Stomach (tissue), 9 donors: Measurements from ENCODE around the gene FAM193B. TPM values are rescaled to one million over a fixed set of nuclear protein-coding genes. Genes with fewer than 3 reads are reported as not detected.

Experiments
- DNase-seq, 2 donors: peaks; one replicate each; pipeline versions ENCODE4 v3.0.0 to v3.0.0-alpha.2; 2013 to 2019
- H3K27ac ChIP-seq, 5 donors: fragments of 200-600 bp in 4 of 5; sonication (generic) in 4 of 5; one replicate each; pipeline ENCODE4 v1.5.1; 2013 to 2019; ENCODE audit warnings: mild to moderate bottlenecking in 1 of 5, moderate library complexity in 1 of 5
- H3K27me3 ChIP-seq, 3 donors: fragments of 200-600 bp; sonication (generic); one replicate each; pipeline ENCODE4 v1.5.1; 2017 to 2019; ENCODE audit warnings: mixed run types in 1 of 3
- H3K36me3 ChIP-seq, 4 donors: fragments of 200-600 bp; sonication (generic); 1 replicate in 3 of 4; 2 replicates in 1 of 4; pipeline ENCODE4 v1.5.1; 2016 to 2019
- H3K4me1 ChIP-seq, 4 donors: fragments of 200-600 bp; sonication (generic); one replicate each; pipeline ENCODE4 v1.5.1; 2016 to 2019
- H3K4me3 ChIP-seq, 4 donors: fragments of 200-600 bp; sonication (generic) in 3 of 4; one replicate each; pipeline ENCODE4 v1.5.1; 2016 to 2019; ENCODE audit warnings: mild to moderate bottlenecking in 1 of 4
- H3K9me3 ChIP-seq, 4 donors: fragments of 200-600 bp; sonication (generic); one replicate each; pipeline ENCODE4 v1.5.1; 2016 to 2019
- CTCF ChIP-seq, 7 experiments: fragments of 450-650 bp in 4 of 7; fragments of 200-600 bp in 3 of 7; sonication (generic) in 3 of 7; IDR thresholded peaks; one replicate each; pipeline ENCODE4 v1.5.1; 2016 to 2019; ENCODE audit warnings: antibody characterized with exemption in 7 of 7, control low read depth in 2 of 7, mild to moderate bottlenecking in 1 of 7
- EP300 ChIP-seq: sonication (generic); formaldehyde crosslinking; IDR thresholded peaks from one replicate; pipeline ENCODE4 v1.6.1; 2017; ENCODE audit warnings: antibody characterized with exemption
- POLR2A ChIP-seq, 4 donors: fragments of 450-650 bp; IDR thresholded peaks; one replicate each; pipeline ENCODE4 v1.6.1; 2016; ENCODE audit warnings: antibody characterized with exemption in 4 of 4, control low read depth in 2 of 4, mild to moderate bottlenecking in 1 of 4, moderate library complexity in 1 of 4
- POLR2AphosphoS5 ChIP-seq, 3 donors: sonication (generic); formaldehyde crosslinking; IDR thresholded peaks; one replicate each; pipeline ENCODE4 v1.6.1; 2016; ENCODE audit warnings: antibody characterized with exemption in 3 of 3
- WGBS, 5 donors: extraction: QIAGEN DNeasy Blood & Tissue Kit in 3 of 5; methylation state at CpG; one replicate each; pipeline versions ENCODE4 v1.1.5 to v1.1.7; 2013 to 2018; 5-methylcytosine and 5-hydroxymethylcytosine counted together
- intact Hi-C: fragments of 100-400 bp; cut with DNase I; formaldehyde crosslinking; loops from one replicate; pipeline ENCODE4 v1.15.1; 2023; ENCODE audit warnings: low total_unique reads
- polyA plus RNA-seq, 3 donors: library from polyadenylated mRNA; stranded (reverse); fragments of 200-250 nt; gene quantifications; one replicate each; pipeline ENCODE4 v1.2.3, GENCODE V29; 2013
- total RNA-seq, 5 donors: library from RNA; depleted of rRNA; stranded (reverse); fragments of >200 nt; gene quantifications; one replicate each; pipeline versions ENCODE4 v1.1.0 to v1.2.3, GENCODE V29; 2014 to 2016
- donor health status: healthy with polysubstance abuse.
- donor health status: Bipolar disorder and iron deficiency.
- donor health status: healthy.

FAM193B gene
- total and polyA plus RNA-seq, 8 donors, result 40.4 to 316 (median 138) TPM

DNA sequence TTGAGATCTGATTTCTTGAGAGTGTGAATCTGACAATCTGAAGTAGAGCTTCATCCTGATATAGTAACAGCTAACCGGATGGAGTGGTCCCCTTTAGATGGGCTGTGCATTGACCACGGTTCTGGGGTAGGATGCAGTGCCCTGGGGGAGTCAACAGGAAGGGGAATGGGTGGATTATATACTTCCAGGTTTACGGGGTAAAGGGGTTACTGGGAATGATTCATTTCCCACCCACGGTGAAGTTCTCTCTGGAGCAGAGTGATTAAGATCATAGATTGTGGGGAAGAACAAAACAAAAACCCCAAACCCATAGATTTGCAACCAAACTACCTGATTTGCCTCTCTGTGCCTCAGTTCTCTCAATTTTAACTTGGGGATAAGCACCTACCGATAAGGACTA lies 44.1 kb upstream of the FAM193B start:
- 20 to 44% (median 29%) methylated on average over 5 of the region's 5 CpGs for WGBS, 5 donors
- Histone ChIP-seq H3K27ac (no peak overlapping the region), H3K4me3 (no peak overlapping the region), H3K4me1 (peaks cover 15 to 50% (median 42%) of the 10 kb centered on the region in 4 donors), H3K36me3 (peaks cover 31 to 36% (median 34%) of the 10 kb centered on the region in 4 donors), H3K27me3 (no peaks in the 10 kb centered on the region), H3K9me3 (no peaks in the 10 kb centered on the region)
- TF ChIP-seq POLR2AphosphoS5 (IDR thresholded peaks at IDR 0.05), result no peak
- no peak for TF ChIP-seq POLR2A (IDR thresholded peaks at IDR 0.05)
- no peak for DNase-seq
- intact Hi-C loops, result no loop called here

DNA sequence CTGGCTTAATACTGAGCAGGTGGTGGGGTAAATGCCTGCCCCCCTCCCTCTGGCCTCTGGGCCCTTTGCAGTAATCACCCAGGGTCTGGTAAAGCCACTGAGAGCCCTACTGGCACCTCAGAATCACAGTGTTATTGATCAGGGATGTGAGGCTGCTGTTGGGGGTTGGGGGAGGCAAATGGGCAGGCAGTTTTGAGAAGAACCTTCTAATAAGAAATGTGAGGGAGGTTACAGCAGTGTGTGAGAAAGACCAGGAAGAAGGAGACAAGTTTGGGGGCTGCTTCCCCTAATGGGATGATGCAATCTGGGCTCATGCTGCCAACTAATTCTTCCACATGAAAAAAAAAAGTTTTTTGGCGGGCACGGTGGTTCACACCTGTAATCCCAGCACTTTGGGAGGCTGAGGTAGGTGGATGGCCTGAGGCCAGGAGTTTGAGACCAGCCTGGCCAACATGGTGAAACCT lies 42.4 kb upstream of the FAM193B start:
- peaks cover 23 to 50% (median 41%) of the 10 kb centered on the region in 4 donors for H3K4me1 ChIP-seq
- DNase-seq, result no peak
- intact Hi-C loops, result no loop called here
- 82 to 98% (median 95%) methylated on average over 2 of the region's 2 CpGs for WGBS, 5 donors
- peaks cover 34 to 39% (median 36%) of the 10 kb centered on the region in 4 donors for H3K36me3 ChIP-seq
- no peak overlapping the region for H3K27ac ChIP-seq
- no peaks in the 10 kb centered on the region for H3K27me3 ChIP-seq
- TF ChIP-seq CTCF (IDR thresholded peaks at IDR 0.05) (no peak), POLR2A (IDR thresholded peaks at IDR 0.05) (no peak), POLR2AphosphoS5 (IDR thresholded peaks at IDR 0.05) (no peak), EP300 (no peak)
- H3K9me3 ChIP-seq, result no peaks in the 10 kb centered on the region
- H3K4me3 ChIP-seq, result no peak overlapping the region

DNA sequence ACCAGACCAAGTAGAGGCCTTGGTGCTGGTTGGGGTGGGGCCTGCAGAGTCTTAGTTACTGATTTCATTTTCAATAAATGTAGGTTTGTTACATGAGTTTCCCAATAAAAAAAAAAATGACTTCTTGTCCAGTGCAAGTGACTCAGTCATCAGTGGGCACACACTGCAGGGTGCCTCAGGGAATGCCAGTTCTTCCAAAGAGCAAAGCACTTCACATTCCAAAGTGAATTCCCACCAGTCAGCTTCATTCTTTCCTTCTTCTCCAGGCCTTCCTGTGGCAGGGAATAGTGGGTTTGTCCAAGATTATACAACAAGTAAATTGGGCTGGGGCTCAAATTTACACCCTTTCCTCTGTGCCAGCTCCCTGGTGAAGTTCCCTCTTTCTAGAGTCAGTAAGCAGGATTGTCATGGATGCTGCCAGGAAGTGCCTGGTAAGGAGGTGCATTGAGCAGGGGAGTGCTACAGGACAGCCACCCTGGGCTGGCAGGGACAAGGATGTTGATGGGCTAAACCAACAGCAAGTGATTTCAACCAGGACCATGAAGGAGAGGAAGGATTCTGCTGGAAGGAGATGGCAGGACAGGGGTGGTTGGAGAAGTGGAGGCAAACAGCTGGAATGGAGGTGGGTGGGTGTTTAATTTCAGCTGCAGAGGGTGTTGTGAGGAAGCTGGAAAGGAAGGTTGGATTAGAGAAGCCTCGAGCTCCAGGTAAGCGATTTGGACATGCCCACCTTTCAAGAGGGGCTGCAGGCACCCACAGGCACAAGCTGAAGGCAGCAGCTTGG lies 41.8 kb upstream of the FAM193B start:
- Histone ChIP-seq H3K9me3 (no peaks in the 10 kb centered on the region), H3K36me3 (peaks cover 34 to 39% (median 36%) of the 10 kb centered on the region in 4 donors), H3K4me1 (peaks cover 18 to 48% (median 38%) of the 10 kb centered on the region in 4 donors), H3K27ac (no peak overlapping the region), H3K27me3 (no peaks in the 10 kb centered on the region), H3K4me3 (no peak overlapping the region)
- WGBS, 5 donors, result 96% methylated on average over 2 of the region's 2 CpGs
- intact Hi-C loops, result no loop called here
- TF ChIP-seq EP300, result no peak
- no peak for TF ChIP-seq CTCF (IDR thresholded peaks at IDR 0.05)
- no peak for TF ChIP-seq POLR2A (IDR thresholded peaks at IDR 0.05)
- no peak for TF ChIP-seq POLR2AphosphoS5 (IDR thresholded peaks at IDR 0.05)
- DNase-seq, result no peak

DNA sequence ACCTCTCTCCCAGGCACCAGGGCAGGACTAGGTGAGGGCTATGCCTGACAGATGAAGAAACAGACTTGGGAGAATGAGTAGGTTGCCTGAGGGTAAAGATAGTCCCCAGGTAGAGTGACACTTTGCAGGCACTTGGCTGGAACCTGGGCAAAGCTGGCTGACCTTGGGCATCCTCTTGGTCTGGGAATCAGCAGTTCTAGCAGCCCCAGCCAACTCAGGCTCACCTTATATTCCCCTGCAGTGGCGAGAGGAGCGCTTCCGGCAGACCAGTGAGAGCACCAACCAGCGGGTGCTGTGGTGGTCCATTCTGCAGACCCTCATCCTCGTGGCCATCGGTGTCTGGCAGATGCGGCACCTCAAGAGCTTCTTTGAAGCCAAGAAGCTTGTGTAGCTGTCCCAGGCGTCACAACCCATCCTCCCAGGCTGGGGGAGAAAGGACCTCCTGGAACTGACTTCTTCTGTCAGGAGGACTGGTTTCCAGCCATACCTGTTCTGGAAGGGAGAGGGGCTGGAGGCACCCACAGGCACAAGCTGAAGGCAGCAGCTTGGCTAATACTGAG lies 40.7 kb upstream of the FAM193B start:
- Histone ChIP-seq H3K27me3 (peaks cover 0 to 2% (median 0%) of the 10 kb centered on the region in 3 donors), H3K27ac (no peak overlapping the region), H3K4me1 (peaks cover 11 to 40% (median 30%) of the 10 kb centered on the region in 4 donors), H3K9me3 (no peaks in the 10 kb centered on the region), H3K36me3 (peaks cover 34 to 39% (median 36%) of the 10 kb centered on the region in 4 donors), H3K4me3 (no peak overlapping the region)
- intact Hi-C loops, result no loop called here
- TF ChIP-seq POLR2A (IDR thresholded peaks at IDR 0.05), result no peak
- TF ChIP-seq EP300, result no peak
- TF ChIP-seq CTCF (IDR thresholded peaks at IDR 0.05), result no peak
- no peak for TF ChIP-seq POLR2AphosphoS5 (IDR thresholded peaks at IDR 0.05)
- no peak for DNase-seq
- 91 to 98% (median 98%) methylated on average over 8 of the region's 8 CpGs for WGBS, 5 donors
